Neuronal stem cell (in vitro differentiated cells): Measurements from ENCODE around the gene IPO13.

Experiments used
- DNase-seq: peaks from one replicate; pipeline ENCODE4 v3.0.0-alpha.2; 2013; ENCODE audit warnings: low spot score
- H2AFZ ChIP-seq: one replicate; pipeline ENCODE4 v1.6.1; 2013; ENCODE audit warnings: mild to moderate bottlenecking, low read length, inconsistent platforms
- H2AK5ac ChIP-seq: 2 replicates; pipeline ENCODE4 v1.6.1; 2013; ENCODE audit warnings: low read depth, mild to moderate bottlenecking, inconsistent platforms, low read length, moderate library complexity, mixed read lengths
- H2BK120ac ChIP-seq: 2 replicates; pipeline ENCODE4 v1.6.1; 2013; ENCODE audit warnings: low read depth, mild to moderate bottlenecking, inconsistent platforms, low read length, moderate library complexity, mixed read lengths
- H2BK12ac ChIP-seq: one replicate; pipeline ENCODE4 v1.6.1; 2013; ENCODE audit warnings: low read length, inconsistent platforms
- H2BK15ac ChIP-seq: 2 replicates; pipeline ENCODE4 v1.6.1; 2013; ENCODE audit warnings: mild to moderate bottlenecking, low read length, inconsistent platforms, mixed read lengths
- H2BK5ac ChIP-seq: one replicate; pipeline ENCODE4 v1.6.1; 2013; ENCODE audit warnings: inconsistent platforms, mild to moderate bottlenecking, low read length, moderate library complexity
- H3K14ac ChIP-seq: one replicate; pipeline ENCODE4 v1.6.1; 2013; ENCODE audit warnings: low read length, inconsistent platforms
- H3K18ac ChIP-seq: 2 replicates; pipeline ENCODE4 v1.6.1; 2013; ENCODE audit warnings: low read length, inconsistent platforms
- H3K23ac ChIP-seq: 2 replicates; pipeline ENCODE4 v1.6.1; 2013; ENCODE audit warnings: low read depth, mild to moderate bottlenecking, mixed read lengths, low read length, inconsistent platforms; ENCODE audit not compliant: poor library complexity
- H3K27ac ChIP-seq: replicated peaks from 3 replicates; pipeline ENCODE4 v1.5.1; 2013; ENCODE audit warnings: low read length, inconsistent platforms
- H3K27me3 ChIP-seq, 3 experiments: 2 replicates each; pipeline ENCODE4 v1.6.1; 2013; ENCODE audit warnings: low read length in 3 of 3, mild to moderate bottlenecking in 2 of 3, inconsistent platforms in 1 of 3, low read depth in 1 of 3, mixed read lengths in 1 of 3, moderate library complexity in 1 of 3; ENCODE audit not compliant: control insufficient read depth in 3 of 3, insufficient read depth in 3 of 3
- H3K36me3 ChIP-seq, 2 donors: replicated peaks in 1 of 2; 2 replicates each; pipeline ENCODE4 v1.6.1; 2013; ENCODE audit warnings: low read length in 2 of 2; ENCODE audit not compliant: control insufficient read depth in 2 of 2, insufficient read depth in 2 of 2
- H3K4ac ChIP-seq: 2 replicates; pipeline ENCODE4 v1.6.1; 2013; ENCODE audit warnings: inconsistent platforms, mild to moderate bottlenecking, low read length, moderate library complexity
- H3K4me1 ChIP-seq, 2 donors: 1 replicate in 1 of 2; 2 replicates in 1 of 2; pipeline ENCODE4 v1.6.1; 2013; ENCODE audit warnings: low read length in 2 of 2, low read depth in 1 of 2; ENCODE audit not compliant: control insufficient read depth in 2 of 2, insufficient read depth in 1 of 2
- H3K4me2 ChIP-seq: one replicate; pipeline ENCODE4 v1.6.1; 2013; ENCODE audit warnings: mild to moderate bottlenecking, low read length, inconsistent platforms; ENCODE audit not compliant: insufficient read depth, poor library complexity, severe bottlenecking
- H3K4me3 ChIP-seq, 2 donors: 2 replicates each; pipeline ENCODE4 v1.5.1; 2013; ENCODE audit warnings: low read length in 2 of 2, mild to moderate bottlenecking in 2 of 2, inconsistent platforms in 1 of 2, moderate library complexity in 1 of 2
- H3K79me1 ChIP-seq: one replicate; pipeline ENCODE4 v1.6.1; 2013; ENCODE audit warnings: low read depth, mild to moderate bottlenecking, inconsistent platforms, low read length, moderate library complexity
- H3K9ac ChIP-seq: one replicate; pipeline ENCODE4 v1.6.1; 2013; ENCODE audit warnings: mild to moderate bottlenecking, low read depth, low read length, inconsistent platforms; ENCODE audit not compliant: poor library complexity
- H3K9me3 ChIP-seq, 2 donors: replicated peaks in 1 of 2; 2 replicates each; pipeline versions ENCODE3 to v1.6.1; 2013; ENCODE audit warnings: low read length in 2 of 2, mild to moderate bottlenecking in 2 of 2, inconsistent platforms in 1 of 2, low read depth in 1 of 2, mixed read lengths in 1 of 2, moderate library complexity in 1 of 2; ENCODE audit not compliant: control insufficient read depth in 2 of 2, insufficient read depth in 1 of 2
- H4K8ac ChIP-seq: one replicate; pipeline ENCODE4 v1.6.1; 2013; ENCODE audit warnings: low read depth, mild to moderate bottlenecking, inconsistent platforms, low read length, moderate library complexity
- H4K91ac ChIP-seq: one replicate; pipeline ENCODE4 v1.6.1; 2013; ENCODE audit warnings: low read length, low read depth, mild to moderate bottlenecking, inconsistent platforms; ENCODE audit not compliant: poor library complexity
- WGBS, 2 donors: extraction: QIAGEN DNeasy Blood & Tissue Kit; methylation state at CpG; one replicate each; pipeline ENCODE4 v1.1.7; 2013; ENCODE audit warnings: missing lambda C conversion rate in 2 of 2, mixed read lengths in 1 of 2; ENCODE audit not compliant: insufficient read length in 2 of 2, insufficient replicate concordance in 1 of 2; ENCODE audit errors: extremely low coverage in 2 of 2; 5-methylcytosine and 5-hydroxymethylcytosine counted together

IPO13 gene

DNA sequence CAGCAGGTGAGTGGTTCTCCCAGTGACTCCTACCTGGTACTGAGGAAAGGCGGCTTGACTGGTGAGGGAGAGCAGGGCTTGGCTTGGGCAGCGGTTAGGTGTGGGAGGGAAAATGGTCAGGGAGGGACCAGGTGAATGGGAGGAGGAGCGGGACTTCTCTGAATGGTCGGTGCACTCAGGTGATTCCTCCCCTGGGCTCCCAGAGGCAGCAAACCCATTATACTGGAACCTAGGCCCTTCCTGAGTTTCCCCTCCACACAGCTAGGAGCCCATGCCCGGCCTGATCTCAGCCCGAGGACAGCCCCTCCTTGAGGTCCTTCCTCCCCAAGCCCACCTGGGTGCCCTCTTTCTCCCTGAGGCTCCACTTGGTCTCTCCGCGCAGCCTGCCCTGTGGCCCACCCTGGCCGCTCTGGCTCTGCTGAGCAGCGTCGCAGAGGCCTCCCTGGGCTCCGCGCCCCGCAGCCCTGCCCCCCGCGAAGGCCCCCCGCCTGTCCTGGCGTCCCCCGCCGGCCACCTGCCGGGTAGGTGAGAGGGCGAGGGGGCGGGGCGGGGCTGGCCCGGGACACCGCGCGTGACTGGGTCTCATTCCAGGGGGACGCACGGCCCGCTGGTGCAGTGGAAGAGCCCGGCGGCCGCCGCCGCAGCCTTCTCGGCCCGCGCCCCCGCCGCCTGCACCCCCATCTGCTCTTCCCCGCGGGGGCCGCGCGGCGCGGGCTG is 10.9 kb upstream of the IPO13 start:
- peaks cover 1% of the 10 kb centered on the region for H3K79me1 ChIP-seq
- H3K4me2 ChIP-seq = peak overlapping the region; percentile 90
- H2BK5ac ChIP-seq = peak overlapping the region; percentile 49
- peaks cover 4 to 25% (median 14%) of the 10 kb centered on the region in 3 experiments for H3K27me3 ChIP-seq
- H4K8ac ChIP-seq = no peak overlapping the region
- H3K18ac ChIP-seq = peak overlapping the region; percentile 80
- H2BK12ac ChIP-seq = peak overlapping the region; percentile 7
- H3K27ac ChIP-seq = no peak overlapping the region
- WGBS, 2 donors = no CpG with 5 or more reads among the region's 48 CpGs
- no peak for DNase-seq
- H3K9ac ChIP-seq = peak overlapping the region; percentile 74
- peak overlapping the region; percentile 92 for H3K23ac ChIP-seq
- peak overlapping the region; percentile 42 for H2BK15ac ChIP-seq
- H3K36me3 ChIP-seq = no peaks in the 10 kb centered on the region
- H3K9me3 ChIP-seq = no peaks in the 10 kb centered on the region
- H4K91ac ChIP-seq = no peak overlapping the region
- H3K4me1 ChIP-seq = peaks cover 8 to 23% of the 10 kb centered on the region in 2 donors
- H3K14ac ChIP-seq = no peak overlapping the region
- H2AFZ ChIP-seq = peak overlapping the region; percentile 93
- peak overlapping the region; percentile 30 to 80 for H3K4me3 ChIP-seq
- no peak overlapping the region for H3K4ac ChIP-seq
- no peak overlapping the region for H2BK120ac ChIP-seq
- peak overlapping the region; percentile 6 for H2AK5ac ChIP-seq

DNA sequence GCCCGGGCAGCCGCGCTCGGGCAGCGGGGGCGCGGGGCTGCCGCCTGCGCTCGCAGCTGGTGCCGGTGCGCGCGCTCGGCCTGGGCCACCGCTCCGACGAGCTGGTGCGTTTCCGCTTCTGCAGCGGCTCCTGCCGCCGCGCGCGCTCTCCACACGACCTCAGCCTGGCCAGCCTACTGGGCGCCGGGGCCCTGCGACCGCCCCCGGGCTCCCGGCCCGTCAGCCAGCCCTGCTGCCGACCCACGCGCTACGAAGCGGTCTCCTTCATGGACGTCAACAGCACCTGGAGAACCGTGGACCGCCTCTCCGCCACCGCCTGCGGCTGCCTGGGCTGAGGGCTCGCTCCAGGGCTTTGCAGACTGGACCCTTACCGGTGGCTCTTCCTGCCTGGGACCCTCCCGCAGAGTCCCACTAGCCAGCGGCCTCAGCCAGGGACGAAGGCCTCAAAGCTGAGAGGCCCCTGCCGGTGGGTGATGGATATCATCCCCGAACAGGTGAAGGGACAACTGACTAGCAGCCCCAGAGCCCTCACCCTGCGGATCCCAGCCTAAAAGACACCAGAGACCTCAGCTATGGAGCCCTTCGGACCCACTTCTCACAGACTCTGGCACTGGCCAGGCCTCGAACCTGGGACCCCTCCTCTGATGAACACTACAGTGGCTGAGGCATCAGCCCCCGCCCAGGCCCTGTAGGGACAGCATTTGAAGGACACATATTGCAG is 10.2 kb upstream of the IPO13 start:
- peak; percentile 38 for DNase-seq
- Histone ChIP-seq H2AFZ (peak overlapping the region; percentile 93), H3K9ac (peak overlapping the region; percentile 92), H2BK120ac (no peak overlapping the region), H3K27ac (no peak overlapping the region), H2BK5ac (peak overlapping the region; percentile 32), H3K27me3 (peaks cover 4 to 25% (median 14%) of the 10 kb centered on the region in 3 experiments), H3K4me1 (peaks cover 8 to 23% of the 10 kb centered on the region in 2 donors), H3K4me2 (peak overlapping the region; percentile 90), H4K91ac (no peak overlapping the region), H3K36me3 (no peaks in the 10 kb centered on the region), H3K9me3 (no peaks in the 10 kb centered on the region), H2AK5ac (peak overlapping the region; percentile 66), H3K18ac (peak overlapping the region; percentile 93), H2BK12ac (no peak overlapping the region), H3K14ac (peak overlapping the region; percentile 49), H3K23ac (peak overlapping the region; percentile 86), H3K79me1 (peaks cover 1% of the 10 kb centered on the region), H3K4me3 (peak overlapping the region; percentile 30 to 80), H3K4ac (no peak overlapping the region), H2BK15ac (peak overlapping the region; percentile 42), H4K8ac (no peak overlapping the region)
- WGBS, 2 donors = no CpG with 5 or more reads among the region's 56 CpGs

- no peak overlapping the region for H3K9ac ChIP-seq
- WGBS, 2 donors = no CpG with 5 or more reads among the region's 8 CpGs
- no peak overlapping the region for H4K8ac ChIP-seq
Measured at GRCh38 chr1:43937179-43937865, 9.4 kb upstream of the IPO13 start.

More at GRCh38 chr1:43937179-43937865, 9.4 kb upstream of the IPO13 start:
- Histone ChIP-seq H2AK5ac (peak overlapping the region; percentile 66), H3K14ac (no peak overlapping the region), H3K18ac (peak overlapping the region; percentile 49), H3K27me3 (peaks cover 4 to 23% (median 14%) of the 10 kb centered on the region in 3 experiments), H3K9me3 (no peaks in the 10 kb centered on the region), H3K27ac (no peak overlapping the region), H3K4me3 (no peak overlapping the region), H3K36me3 (no peaks in the 10 kb centered on the region), H2BK12ac (peak overlapping the region; percentile 14), H3K4me2 (no peak overlapping the region), H4K91ac (no peak overlapping the region), H3K23ac (no peak overlapping the region), H3K4me1 (peaks cover 8 to 23% of the 10 kb centered on the region in 2 donors), H3K4ac (no peak overlapping the region), H2BK120ac (no peak overlapping the region), H3K79me1 (peaks cover 1% of the 10 kb centered on the region), H2AFZ (no peak overlapping the region), H2BK15ac (no peak overlapping the region), H2BK5ac (no peak overlapping the region)
- DNase-seq = no peak
